ENCODE measurements around the gene POU2AF2.
A peak's percentile ranks its signal among the peaks of the same experiment; 100 is the strongest.

The POU2AF2 gene

GRCh38 chr11:111330234-111330893 lies 84.8 kb downstream of the POU2AF2 start:
- TF ChIP-seq TAF1 (IDR thresholded peaks at IDR 0.05; ENCODE audit: borderline replicate concordance, insufficient read depth, low read length) (no peak), FOXP2 (optimal IDR thresholded peaks at IDR 0.05; ENCODE audit: borderline replicate concordance, extremely low read depth, extremely low read length, insufficient read depth) (no peak), POLR2AphosphoS5 (IDR thresholded peaks at IDR 0.05; ENCODE audit: low read depth, low read length) (no peak), REST (IDR thresholded peaks at IDR 0.05; ENCODE audit: insufficient read depth in 1 of 2, low read depth in 2 of 2, low read length in 2 of 2) (no peak), SIN3A (IDR thresholded peaks at IDR 0.05; ENCODE audit: borderline replicate concordance, insufficient read depth, low read length) (no peak)

GRCh38 chr11:111331711-111332479 lies 86.4 kb downstream of the POU2AF2 start:
- TF ChIP-seq SIN3A (IDR thresholded peaks at IDR 0.05; ENCODE audit: borderline replicate concordance, insufficient read depth, low read length) (no peak), REST (IDR thresholded peaks at IDR 0.05; ENCODE audit: insufficient read depth in 1 of 2, low read depth in 2 of 2, low read length in 2 of 2) (no peak), FOXP2 (optimal IDR thresholded peaks at IDR 0.05; ENCODE audit: borderline replicate concordance, extremely low read depth, extremely low read length, insufficient read depth) (no peak), POLR2AphosphoS5 (IDR thresholded peaks at IDR 0.05; ENCODE audit: low read depth, low read length) (no peak), TAF1 (IDR thresholded peaks at IDR 0.05; ENCODE audit: borderline replicate concordance, insufficient read depth, low read length) (no peak)

- TF ChIP-seq REST (IDR thresholded peaks at IDR 0.05; ENCODE audit: insufficient read depth in 1 of 2, low read depth in 2 of 2, low read length in 2 of 2), result peak in 1 of 2 experiments; percentile 57; a peak in 1 of 4 replicates
- no peak for TF ChIP-seq SIN3A (IDR thresholded peaks at IDR 0.05; ENCODE audit: borderline replicate concordance, insufficient read depth, low read length)
Observed at GRCh38 chr11:111334532-111335502, 89.3 kb downstream of the POU2AF2 start.

- TF ChIP-seq TAF1 (IDR thresholded peaks at IDR 0.05; ENCODE audit: borderline replicate concordance, insufficient read depth, low read length) (no peak), SIN3A (IDR thresholded peaks at IDR 0.05; ENCODE audit: borderline replicate concordance, insufficient read depth, low read length) (no peak), REST (IDR thresholded peaks at IDR 0.05; ENCODE audit: insufficient read depth in 1 of 2, low read depth in 2 of 2, low read length in 2 of 2) (no peak), POLR2AphosphoS5 (IDR thresholded peaks at IDR 0.05; ENCODE audit: low read depth, low read length) (no peak), FOXP2 (optimal IDR thresholded peaks at IDR 0.05; ENCODE audit: borderline replicate concordance, extremely low read depth, extremely low read length, insufficient read depth) (no peak)
Observed at GRCh38 chr11:111335549-111335948, 90.0 kb downstream of the POU2AF2 start.

Measured in PFSK-1 (cell line).